HT-29 (cell line): ENCODE data around the gene PCNT. TPM values are rescaled to one million over a fixed set of nuclear protein-coding genes. Genes with fewer than 3 reads are reported as not detected.

Source experiments
- DNase-seq: peaks from one replicate; pipeline ENCODE4 v3.0.0-alpha.2; 2015; ENCODE audit warnings: low spot score
- total RNA-seq: library from RNA; depleted of rRNA; stranded (reverse); fragments of >200 nt; shearing (Covaris generic); gene quantifications from 2 replicates; pipeline ENCODE4 v1.2.3, GENCODE V29; 2014

PCNT gene
- total RNA-seq, 1 experiment from 2014 or later: 51.3 TPM

DNA sequence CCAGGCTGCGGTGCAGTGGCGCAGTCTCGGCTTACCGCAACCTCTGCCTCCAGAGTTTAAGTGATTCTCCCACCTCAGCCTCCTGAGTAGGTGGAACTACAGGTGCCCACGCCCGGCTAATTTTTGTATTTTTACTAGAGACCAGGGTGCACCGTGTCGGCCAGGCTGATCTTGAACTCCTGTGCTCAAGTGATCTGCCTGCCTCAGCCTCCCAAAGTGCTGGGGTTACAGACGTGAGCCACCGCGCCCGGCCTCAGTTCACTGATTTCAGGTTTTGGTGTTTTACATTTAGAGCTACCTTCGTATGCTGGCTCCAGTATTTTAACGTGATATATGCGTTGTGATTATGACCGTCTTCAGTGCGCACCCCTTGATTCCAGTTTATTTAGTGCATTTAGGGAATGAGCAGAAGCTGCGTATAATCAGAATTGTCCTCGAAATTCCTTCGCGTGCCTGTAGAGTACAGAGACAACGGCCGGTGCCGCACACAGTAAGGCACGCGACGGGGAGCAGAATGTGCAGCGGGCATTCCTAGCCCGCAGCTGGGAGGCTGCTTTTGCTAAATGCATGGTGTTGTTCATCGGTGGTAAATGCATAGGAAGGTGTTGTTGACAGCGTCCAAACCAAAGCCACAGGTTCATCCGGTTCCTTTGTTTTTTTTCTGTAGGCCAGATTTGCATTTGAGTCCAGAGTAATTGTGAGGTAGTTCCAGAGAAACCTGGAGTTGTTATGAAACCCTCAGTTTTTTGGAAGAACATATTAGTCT is 85.9 kb downstream of the PCNT start:
- DNase-seq: no peak

GRCh38 chr21:46410516-46410915 is 86.6 kb downstream of the PCNT start:
- no peak for DNase-seq

- no peak for DNase-seq
These were observed 87.3 kb downstream of the PCNT start for GRCh38 chr21:46411236-46411635.

- DNase-seq: no peak
These were observed 87.7 kb downstream of the PCNT start for GRCh38 chr21:46411691-46412090.

DNA sequence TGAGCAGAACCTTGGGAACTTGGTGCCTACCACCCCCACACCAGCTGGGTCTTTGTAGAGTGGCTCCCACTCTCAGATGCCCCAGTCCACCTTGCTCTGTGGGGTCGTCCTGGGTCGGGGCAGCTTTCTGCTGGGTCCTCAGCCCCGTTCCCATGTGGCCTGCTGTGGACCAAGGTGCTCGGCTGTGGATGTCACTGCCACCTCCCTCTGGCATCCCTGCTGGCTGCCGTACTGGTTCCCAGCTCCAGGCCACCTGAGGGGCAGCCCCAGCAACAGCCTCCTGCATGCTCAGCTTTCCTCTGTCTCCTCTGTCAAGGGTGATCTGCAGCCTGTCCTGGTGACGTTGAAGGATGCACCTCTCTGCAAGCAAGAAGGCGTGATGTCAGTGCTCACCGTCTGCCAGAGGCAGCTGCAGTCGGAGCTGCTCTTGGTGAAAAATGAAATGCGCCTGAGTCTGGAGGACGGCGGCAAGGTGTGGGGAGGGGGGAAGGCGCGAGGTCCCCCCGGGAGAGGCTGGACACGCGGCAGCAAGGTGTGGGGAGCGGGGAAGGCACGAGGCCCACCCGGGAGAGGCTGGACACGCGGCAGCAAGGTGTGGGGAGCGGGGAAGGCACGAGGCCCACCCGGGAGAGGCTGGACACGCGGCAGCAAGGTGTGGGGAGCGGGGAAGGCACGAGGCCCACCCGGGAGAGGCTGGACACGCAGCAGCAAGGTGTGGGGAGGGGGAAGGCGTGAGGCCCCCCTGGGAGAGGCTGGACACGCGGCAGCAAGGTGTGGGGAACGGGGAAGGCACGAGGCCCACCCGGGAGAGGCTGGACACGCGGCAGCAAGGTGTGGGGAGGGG is 88.8 kb downstream of the PCNT start:
- no peak for DNase-seq

DNA sequence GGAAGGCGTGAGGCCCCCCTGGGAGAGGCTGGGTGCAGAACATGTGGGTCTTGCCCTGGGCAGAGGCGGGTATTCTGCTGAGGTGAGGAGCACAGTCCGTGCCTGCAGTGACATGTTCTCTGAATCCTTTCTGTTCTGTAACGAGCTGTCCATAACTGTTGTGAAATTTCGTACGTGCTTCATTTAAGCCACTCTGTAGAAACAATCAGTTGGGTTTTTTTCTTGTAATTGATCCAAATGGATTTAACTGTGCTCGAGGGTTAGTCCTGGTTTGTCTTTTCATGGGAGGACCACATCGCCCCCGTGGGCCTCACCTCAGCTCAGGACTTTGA is 89.4 kb downstream of the PCNT start:
- DNase-seq: no peak

GRCh38 chr21:46414965-46415275 is 91.0 kb downstream of the PCNT start:
- no peak for DNase-seq

DNA sequence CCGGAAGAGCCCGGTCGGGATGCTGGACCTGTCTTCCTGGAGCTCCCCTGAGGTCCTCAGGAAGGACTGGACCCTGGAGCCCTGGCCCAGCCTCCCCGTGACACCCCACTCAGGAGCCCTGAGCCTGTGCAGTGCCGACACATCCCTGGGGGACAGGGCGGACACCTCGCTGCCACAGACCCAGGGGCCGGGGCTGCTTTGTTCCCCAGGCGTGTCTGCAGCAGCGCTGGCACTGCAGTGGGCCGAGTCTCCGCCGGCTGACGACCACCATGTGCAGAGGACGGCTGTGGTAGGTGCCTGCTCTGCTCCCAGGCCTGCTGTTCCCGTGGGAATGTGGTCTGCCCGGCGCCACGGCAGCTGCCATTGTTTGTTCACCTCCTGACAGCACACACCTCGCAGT is 92.6 kb downstream of the PCNT start:
- no peak for DNase-seq

DNA sequence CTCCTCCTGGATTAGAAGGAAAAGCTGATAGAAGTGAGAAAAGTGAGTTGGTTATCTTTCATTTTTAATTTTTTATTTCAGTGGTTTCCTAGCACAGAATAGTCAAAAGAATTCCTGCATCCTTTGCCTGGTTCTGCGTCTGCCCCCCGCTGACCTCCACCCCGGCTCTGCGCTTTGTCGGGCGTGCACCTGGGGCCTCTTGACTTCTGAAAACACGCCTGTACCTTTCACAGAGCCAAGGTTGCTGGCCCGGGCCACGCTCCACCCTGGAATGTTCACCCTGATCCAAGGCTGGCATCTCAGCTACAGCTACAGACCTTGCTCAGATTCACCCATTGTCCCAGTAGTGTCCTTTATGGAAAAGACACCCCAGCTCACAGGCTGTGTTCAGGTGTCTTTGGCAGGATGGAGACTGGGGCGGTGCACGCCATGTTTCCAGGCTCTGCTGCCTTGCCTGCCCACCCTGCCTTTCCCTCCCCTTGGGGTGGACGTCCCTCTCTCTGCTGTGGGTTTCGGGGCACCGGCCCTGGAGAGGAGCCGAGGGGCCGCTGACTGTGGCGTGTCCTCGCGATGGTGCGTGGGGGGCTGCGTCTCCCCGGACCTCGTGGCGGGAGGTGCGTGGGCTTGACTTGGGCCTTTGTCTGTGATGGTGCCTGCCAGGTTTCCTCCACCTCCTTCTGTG is 94.5 kb downstream of the PCNT start:
- no peak for DNase-seq

- DNase-seq: no peak
These were observed 96.6 kb downstream of the PCNT start for GRCh38 chr21:46420241-46421190.

GRCh38 chr21:46421191-46421750 is 97.3 kb downstream of the PCNT start:
- DNase-seq: no peak

- no peak for DNase-seq
These were observed 98.0 kb downstream of the PCNT start for GRCh38 chr21:46421756-46422555.

- no peak for DNase-seq
These were observed 98.8 kb downstream of the PCNT start for GRCh38 chr21:46422636-46423241.

DNA sequence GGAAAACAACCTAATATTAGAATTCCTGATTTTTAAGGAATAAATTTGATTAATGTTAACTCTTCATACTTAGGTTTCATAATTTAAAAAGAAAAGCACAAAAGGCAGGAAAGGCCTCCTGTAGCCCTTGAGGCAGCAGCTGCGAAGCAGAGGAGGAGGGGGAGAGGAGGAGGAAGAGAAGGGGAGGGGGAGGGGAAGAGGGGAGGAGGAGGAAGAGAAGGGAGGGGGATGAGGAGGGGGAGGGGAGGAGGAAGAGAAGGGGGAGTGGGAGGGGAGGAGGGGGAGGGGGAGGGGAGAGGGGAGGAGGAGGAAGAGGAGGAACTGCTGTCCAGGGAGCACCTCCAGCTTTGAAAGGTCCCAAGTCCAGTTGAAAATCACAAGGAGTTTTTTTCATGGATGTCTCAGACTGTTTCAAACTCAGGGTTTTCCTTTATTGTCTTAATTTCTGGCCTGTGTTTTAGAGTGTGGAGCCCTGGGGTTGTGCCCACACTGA is 99.6 kb downstream of the PCNT start:
- DNase-seq: no peak

DNA sequence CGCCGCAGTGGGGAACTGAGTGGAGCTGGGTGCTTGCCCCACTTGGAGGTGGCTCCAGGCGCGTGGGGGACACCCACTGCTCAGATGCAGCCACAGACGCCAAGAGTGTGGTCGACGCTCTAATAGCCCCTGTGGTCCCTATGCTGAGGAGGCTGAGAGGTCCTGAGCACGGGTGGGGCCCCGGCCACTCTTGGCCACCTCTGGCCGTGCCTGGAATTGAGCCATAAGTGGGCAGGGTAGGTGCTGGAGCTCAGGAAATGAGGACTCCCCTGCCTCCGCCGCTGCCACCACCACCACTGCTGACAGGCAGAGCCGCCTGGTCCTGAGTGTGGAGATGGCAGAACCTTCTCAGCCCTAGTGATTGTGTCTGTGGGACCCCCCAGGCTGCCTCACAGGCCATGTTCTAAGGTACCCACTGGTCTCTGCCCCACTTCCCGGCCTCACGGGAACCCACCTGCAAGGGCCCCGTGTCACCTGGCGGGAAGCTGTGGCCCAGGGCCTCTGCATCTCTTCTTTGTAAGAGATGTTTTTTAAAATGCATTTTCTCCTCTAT is 100.2 kb downstream of the PCNT start:
- no peak for DNase-seq

- DNase-seq: no peak
These were observed 100.7 kb downstream of the PCNT start for GRCh38 chr21:46424621-46425020.

- no peak for DNase-seq
These were observed 101.1 kb downstream of the PCNT start for GRCh38 chr21:46425041-46425440.

DNA sequence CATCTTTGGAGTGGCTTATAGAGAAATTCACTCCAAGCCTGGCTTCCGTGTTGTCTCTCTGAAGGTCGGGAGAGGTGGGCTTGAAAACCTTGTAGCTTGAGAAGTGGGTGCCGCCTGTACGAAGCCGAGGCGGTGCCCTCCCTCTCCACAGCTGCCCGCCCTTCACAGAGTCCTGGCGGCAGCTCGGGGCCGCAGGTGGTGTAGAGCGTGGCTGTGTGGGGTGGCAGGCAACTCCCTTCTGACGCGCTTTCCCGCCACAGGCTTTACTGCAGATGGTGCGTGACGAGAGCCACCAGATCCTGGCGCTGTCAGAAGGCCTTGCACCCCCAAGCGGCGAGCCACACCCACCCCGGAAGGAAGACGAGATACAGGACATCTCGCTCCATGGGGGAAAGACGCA is 101.6 kb downstream of the PCNT start:
- no peak for DNase-seq

DNA sequence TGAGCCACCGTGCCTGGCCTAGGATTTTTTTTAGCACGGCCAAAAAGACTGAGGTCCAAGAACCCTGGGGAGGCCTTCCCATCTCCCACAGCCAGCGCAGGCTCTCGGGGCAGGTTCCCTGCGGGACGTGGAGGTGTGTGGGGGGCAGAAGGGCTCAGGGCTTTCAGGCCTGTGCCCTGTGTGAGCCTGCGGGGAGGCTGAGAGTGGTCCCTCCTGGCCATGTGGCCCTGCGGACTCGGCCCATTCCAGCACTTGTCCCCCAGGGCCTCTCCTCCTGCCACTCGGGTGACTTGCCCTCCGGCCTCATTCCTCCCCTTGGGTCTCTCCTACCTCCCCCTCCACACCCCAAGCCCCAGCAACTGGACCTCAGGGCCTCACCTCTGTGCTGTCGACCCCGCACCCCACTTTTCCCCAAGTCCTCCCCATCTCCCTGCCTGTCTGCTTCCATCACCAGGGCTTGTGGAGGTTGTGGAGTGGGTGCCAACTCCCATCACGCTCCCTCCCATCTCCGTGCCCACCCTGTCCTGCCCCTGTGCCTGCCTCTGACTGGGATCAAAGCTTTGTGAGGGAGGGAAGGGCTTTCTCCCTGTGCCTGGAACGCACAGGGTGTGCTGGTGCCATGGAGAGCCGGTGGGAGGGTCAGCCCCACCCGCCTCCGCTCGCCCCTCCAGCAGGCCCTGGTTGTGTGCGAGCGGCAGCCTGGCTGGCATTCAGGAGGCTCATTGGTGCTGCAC is 102.5 kb downstream of the PCNT start:
- DNase-seq: no peak
